EH (cell line): ENCODE measurements around the gene KRT36.
A peak's percentile ranks its signal among the peaks of the same experiment; 100 is the strongest.

Source experiments
- DNase-seq: peaks from one replicate; pipeline ENCODE4 v3.0.0-alpha.2; 2015; ENCODE audit warnings: low read depth

KRT36 gene

GRCh38 chr17:41489531-41489930 is at the start of gene KRT36:
Gene KRT36, minus strand, starts transcription at chr17:41489910. Its CDS starts 46 bp downstream, at chr17:41489864.
- no peak for DNase-seq

DNA sequence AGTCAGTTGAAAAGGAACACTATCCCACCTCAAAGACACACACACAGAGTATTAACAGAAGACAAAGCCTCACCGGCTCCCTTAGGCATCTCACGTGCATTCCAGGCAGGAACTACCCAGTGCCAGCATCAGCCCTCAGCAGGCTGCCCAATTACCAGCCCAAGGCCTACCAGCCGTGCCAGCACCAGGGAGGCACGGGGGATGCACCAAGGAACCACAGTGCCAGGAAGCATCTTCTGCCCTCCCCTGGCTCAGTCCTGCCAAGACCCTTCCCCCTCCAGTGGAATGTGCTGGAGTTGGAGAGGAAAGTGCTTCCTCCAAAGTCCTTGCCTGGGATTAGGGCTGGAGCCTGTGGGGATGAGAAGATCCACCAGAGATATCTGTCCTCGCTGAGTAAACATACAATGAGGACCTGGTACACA is 49.4 kb upstream of the KRT36 start:
- DNase-seq, result peak; percentile 63

GRCh38 chr17:41538565-41538991 is 48.9 kb upstream of the KRT36 start:
- DNase-seq, result peak; percentile 83

DNA sequence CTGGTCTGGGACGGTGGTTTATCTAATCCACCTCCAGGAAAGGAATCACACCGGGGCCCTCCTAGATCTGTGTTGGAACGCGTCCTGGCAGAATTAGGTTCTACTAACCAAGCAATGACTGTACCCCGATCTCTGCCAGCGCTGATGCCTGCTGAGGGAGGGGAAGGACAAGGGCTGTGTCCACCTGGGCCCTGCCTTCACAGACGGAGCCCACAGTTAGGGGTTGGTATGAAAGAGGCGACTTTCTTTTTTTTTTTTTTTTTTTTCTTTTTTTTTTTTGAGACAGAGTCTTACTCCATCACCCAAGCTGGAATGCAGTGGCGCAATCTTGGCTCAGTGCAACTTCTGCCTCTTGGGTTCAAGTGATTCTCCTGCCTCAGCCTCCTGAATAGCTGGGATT is 48.3 kb upstream of the KRT36 start:
- DNase-seq, result peak; percentile 62

DNA sequence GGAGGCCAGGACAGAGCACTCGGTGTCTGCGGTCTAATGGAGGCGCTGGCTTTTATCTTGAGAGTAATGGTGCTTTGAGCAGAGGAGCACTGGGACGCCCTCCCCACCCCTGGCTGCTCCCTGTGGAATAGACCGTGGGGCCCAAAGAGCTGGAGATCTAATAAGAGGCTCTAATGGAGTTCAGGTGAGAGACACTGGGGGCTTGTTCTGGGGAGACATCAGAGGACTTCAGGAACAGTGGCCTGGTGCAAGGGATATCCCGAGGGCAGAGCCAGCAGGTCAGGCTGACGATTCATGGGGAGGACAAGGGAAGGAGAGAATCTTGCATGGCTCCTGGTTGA is 47.9 kb upstream of the KRT36 start:
- no peak for DNase-seq

DNA sequence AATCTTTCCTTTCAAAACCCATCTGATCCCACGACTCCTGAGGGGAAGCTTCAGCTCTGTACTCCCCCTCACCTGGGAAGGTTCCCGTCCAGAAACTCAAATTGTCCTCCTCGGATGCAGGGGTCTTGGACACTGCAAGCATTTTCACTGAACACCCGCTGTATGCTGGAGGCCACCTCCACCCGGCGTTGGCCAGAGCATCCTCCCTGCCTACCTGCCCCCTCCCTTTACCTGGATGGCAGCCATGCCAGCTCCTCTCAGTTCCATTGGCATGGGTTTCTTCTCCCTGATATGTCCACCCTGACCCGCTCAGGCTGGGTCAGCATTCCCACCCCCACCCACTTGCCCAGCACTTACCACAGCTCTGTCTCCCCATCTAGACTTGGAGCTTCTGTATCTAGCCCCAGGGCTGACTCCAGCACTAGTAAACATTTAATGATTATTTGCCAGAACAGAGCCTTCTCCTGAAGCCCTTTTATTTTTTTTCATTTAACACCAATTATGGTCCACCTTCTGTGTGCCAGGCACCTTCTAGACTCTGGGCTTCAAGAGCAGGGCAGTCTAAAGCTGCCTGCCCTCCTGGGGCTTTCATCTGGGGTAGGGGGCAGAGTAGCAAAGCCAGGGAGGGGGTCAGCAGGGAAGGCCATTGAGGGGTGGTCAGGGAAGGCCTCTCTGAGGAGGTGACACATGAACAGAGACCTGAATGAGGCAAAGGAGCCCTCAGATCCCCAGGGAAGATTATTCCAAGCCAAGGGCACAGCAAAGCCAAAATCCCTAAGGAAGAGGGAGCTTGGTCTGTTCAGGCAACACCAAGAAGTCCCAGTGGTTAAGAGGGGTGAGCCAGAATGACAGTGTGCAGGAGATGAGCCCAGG is 47.3 kb upstream of the KRT36 start:
- DNase-seq, result no peak

DNA sequence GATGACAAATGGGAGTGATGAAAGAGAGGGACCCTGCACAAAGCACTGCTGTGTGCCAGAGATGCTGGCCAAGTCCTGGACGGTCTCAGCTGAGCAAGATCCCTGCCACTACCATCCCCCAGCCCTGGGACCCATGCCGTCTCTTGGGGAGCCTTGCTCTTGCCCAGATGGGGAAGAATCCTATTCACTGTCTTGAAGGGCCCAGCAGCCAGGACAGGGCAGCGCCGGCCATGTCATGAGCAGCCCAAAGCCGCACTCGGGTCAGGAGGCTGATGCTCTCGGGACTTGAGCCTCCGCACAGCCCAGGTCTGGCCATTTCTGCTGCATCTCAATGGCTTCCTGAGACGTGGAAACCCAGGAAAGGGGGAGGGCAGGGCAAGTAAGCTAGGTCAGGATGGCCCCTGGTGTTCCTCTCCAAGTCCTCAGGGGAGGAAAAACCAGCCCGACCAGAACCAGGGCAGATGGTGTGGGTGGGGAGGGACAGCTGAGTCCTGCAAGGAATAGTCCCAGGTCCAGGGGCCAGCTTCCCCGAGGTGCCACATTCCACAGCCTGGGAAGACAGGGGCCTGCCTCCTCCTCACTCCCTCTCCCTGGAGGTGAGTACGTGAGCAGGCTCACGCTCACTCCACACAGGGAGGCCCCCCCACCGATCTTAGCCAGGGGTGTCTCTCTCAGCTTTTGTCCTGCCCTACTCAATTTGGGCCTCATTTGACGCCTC is 46.2 kb upstream of the KRT36 start:
- no peak for DNase-seq

- DNase-seq, result no peak
Measured at GRCh38 chr17:41534899-41535546, 45.3 kb upstream of the KRT36 start.

- DNase-seq, result no peak
Measured at GRCh38 chr17:41533613-41534012, 43.9 kb upstream of the KRT36 start.

DNA sequence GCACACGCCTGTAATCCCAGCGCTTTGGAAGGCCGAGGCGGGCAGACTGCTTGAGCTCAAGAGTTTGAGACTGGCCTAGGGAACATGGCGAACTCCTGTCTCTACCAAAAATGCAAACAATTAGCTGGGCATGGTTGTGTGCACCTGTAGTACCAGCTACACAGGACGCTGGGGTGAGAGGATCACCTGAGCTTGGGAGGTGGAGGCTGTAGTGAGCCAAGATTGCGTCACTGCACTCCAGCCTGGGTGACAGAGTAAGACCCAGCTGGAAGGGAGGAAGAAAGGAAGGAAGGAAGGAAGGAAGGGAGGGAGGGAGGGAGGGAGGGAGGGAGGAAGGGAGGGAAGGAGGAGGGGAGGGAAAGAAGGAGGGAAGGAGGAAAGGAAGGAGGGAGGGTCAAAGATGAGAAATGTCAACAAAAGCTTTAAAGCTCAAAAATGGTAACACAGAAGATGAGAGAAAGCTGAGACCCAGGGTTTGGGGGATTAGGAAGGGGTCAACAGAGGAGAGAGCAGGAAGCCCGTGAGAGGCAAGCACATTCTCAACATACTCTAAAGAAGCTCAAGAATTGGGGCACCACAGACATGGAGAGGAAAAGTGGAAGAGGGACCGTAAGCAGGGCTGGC is 43.3 kb upstream of the KRT36 start:
- DNase-seq, result no peak

GRCh38 chr17:41531993-41532392 is 42.3 kb upstream of the KRT36 start:
- no peak for DNase-seq

DNA sequence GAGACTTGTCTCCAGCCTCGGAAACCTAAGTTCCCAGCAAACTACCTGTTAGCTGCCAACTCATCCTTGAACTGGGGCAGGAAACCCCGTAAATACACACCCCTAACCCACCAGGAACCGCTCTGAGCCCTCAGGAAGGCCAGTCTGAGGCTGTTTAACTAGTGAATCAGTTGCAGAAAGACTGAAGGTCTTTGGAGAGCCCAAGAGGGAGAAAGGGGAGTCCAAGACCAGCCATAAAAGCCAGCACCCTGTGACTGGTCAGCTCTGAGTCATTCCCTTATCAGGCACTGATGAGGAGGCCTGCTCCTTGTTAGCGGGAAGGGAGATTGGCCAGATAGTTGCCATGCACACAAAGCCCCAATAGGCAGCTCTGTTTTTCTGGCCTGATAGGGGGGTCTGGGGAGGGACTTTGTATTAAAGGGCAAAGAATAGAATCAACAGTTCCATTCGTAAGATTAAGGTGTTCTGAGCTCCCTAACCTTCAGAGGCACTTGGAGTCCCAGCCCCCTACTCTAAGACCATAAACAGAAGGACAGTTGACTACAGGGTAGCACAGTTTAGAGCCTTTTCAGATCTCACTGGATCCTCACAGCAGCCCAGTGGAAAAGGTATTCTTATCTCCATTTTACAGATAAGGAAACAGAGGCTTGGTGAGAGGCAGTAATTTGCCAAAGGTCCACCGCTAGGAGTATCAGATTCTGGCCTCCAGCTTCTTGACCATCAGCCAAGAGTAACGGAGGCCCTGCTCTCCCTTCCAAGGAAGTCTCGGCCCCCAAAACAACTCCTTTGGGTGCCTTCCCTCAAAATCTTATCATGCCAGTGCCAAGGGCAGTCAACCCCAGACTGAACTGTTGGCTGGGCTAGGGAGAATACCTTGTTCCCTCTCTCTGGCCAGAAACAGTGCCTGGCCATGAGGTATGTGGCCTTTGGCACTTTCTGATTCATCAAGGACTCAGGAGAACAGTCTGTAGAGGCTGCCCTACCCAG is 40.6 kb upstream of the KRT36 start:
- peak; percentile 97 for DNase-seq

- DNase-seq, result peak; percentile 23
Measured at GRCh38 chr17:41529491-41529915, 39.8 kb upstream of the KRT36 start.

- DNase-seq, result no peak
Measured at GRCh38 chr17:41528959-41529353, 39.2 kb upstream of the KRT36 start.

DNA sequence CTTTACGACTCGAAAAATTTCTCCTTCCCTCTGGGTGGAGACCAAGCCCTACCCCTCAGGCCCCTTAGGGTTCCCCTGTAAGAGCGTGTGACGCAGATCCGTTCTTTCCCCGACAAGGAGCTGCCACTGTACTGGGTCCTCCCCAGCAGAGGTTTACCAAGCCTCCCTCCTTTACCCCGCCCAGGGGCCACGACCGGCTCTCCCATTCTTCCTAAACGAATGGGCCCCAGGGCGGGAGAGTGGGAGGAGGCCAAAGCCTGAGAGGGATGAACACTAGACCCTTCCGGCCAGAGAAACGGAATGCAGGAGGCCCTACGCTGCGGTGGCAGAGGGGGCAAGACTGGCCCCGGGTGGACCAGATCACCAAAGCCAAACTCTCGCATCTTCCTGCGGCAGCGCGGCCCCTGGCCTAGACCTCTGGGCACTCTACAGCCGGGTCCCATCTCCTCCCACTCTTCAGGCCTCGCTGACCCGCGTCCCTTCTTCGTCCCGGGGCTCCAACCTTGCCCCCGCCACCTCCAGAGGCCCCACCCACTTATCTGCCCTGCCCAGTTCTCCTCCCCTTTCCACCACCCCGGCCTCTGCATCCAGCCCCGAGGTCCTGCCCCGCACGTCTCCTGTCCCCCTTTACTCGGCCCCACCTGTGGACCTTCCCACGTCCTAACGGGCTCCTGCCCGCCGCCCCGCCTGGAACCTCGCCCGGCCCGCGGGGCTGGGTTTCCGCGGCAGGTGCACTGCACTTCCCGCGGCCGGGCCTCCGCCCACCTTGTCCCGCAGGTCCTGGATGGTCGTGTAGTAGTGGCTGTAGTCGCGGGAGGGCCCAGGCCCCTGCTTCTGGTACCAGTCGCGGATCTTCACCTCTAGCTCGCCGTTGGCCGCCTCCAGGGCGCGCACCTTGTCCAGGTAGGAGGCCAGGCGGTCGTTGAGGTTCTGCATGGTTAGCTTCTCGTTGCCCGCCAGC is 37.6 kb upstream of the KRT36 start:
- DNase-seq, result no peak

DNA sequence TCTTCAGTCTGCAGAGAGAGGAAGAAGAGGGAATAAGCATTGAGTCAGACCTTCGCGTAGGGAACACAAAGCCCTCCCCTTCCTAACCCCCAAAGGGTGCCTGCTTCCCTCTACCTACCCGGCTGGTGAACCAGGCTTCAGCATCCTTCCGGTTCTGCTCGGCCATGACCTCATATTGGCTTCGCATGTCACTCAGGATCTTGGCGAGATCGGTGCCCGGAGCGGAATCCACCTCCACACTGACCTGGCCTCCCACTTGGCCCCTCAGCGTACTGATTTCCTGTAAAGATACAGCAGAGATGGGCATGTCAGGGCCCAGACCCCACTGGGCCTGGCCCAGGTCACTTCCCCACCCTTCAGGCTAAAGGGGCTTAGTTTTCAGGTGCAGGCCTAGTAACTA is 34.6 kb upstream of the KRT36 start:
- DNase-seq, result no peak

- no peak for DNase-seq
Measured at GRCh38 chr17:41523787-41524186, 34.1 kb upstream of the KRT36 start.

DNA sequence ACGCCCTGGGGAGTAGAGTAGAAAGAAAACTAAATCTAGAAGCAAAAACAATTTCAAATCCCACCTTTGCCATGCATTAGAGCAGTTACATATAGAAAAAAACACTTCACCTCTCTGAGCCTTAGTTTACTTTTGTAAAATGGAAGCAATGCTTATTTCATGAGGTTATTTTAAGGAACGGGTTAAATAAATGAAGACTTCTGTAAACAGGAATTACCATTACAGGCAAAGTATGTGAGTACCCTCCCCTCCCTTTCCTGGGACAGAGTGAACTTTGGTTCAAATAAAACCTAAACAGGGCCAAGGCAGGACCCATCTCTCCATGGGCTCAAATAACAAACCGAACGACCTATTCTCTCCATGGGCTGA is 33.5 kb upstream of the KRT36 start:
- DNase-seq, result no peak

DNA sequence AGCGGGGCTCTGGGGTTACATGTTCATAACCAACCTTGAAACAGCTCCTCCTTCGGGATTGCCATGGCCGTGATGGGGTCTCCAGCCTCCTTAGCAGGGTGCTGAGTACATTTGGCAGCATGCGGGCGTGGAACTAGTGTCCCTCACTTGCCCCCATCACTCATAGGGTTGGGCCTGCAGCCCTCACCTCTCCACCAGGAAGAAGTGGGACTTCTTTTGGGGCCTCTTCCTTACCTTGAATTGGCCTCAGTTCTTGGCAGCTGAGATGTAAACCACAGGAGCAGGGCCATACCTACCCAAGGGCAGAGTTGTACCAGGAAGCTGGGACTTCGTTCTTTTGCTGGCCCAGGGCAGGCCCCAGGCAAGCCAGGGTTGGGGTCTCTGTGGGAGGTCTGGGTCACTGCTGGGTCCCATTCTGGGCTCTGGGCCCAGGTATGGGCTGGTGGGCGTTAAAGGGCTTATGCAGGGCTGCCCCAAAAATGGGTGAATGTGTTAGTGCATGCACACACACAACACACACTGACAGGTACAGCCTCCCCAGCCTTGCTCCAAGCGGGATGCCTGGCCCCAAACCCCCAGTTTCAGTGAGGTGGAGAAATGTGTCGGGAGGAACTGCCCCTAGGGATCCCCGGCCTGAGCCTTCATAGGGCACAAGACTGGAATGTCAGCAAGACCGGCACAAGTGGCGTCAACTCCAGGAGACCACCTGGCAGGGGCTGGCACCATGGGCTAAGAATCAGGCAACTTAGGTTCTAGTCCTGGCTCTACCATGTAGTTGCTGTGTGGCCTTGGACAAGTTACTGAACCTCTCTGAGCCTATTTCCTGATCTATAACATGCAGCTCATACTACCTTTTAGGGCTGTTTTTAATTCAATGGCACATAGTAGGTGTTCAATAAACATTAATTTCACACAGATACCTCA is 32.9 kb upstream of the KRT36 start:
- DNase-seq, result no peak
